Activated CD4-positive, alpha-beta memory T cell treated with anti-CD3 and anti-CD28 coated beads for 36 hours (primary cell): Measurements from ENCODE around the gene RIMS4. TPM values are rescaled to one million over a fixed set of nuclear protein-coding genes. Genes with fewer than 3 reads are reported as not detected.
A peak's percentile ranks its signal among the peaks of the same experiment; 100 is the strongest.

Source experiments
- CTCF ChIA-PET: fragments of 350-600 bp; sonication (Branson Sonifier 250); formaldehyde crosslinking; loops from one replicate; lab custom pipeline; 2021; ENCODE audit warnings: antibody characterized with exemption, inconsistent platforms; lab: Charles Lee
- POLR2A ChIA-PET: fragments of 350-600 bp; sonication (Branson Sonifier 250); formaldehyde crosslinking; loops from one replicate; lab custom pipeline; 2021; ENCODE audit warnings: antibody characterized with exemption; lab: Charles Lee
- DNase-seq: peaks from one replicate; pipeline ENCODE4 v3.0.0-alpha.2; 2020
- H3K27ac Mint-ChIP-seq: one replicate; pipeline ENCODE4 v1.8.0; 2021; ENCODE audit warnings: mixed read lengths
- H3K27me3 Mint-ChIP-seq: one replicate; pipeline ENCODE4 v1.8.0; 2021; ENCODE audit warnings: mixed read lengths
- H3K36me3 Mint-ChIP-seq: one replicate; pipeline ENCODE4 v1.8.0; 2021; ENCODE audit warnings: mixed read lengths
- H3K4me1 Mint-ChIP-seq: one replicate; pipeline ENCODE4 v1.8.0; 2021; ENCODE audit warnings: low read depth, mixed read lengths
- H3K4me3 Mint-ChIP-seq: one replicate; pipeline ENCODE4 v1.8.0; 2021; ENCODE audit warnings: mild to moderate bottlenecking, mixed read lengths
- H3K9me3 Mint-ChIP-seq: one replicate; pipeline ENCODE4 v1.8.0; 2021; ENCODE audit warnings: mixed read lengths
- intact Hi-C: fragments of 100-400 bp; cut with micrococcal nuclease; formaldehyde crosslinking; loops from one replicate; pipeline ENCODE4 v1.15.1; 2023
- total RNA-seq, 2 experiments: library from RNA; stranded (reverse); gene quantifications; one replicate each; pipeline ENCODE4 v1.2.3, GENCODE V29; 2021

RIMS4 gene
- total RNA-seq, 2 experiments from 2014 or later = not detected

- intact Hi-C loops = no loop called here
- Mint-ChIP-seq H3K27ac (no peak overlapping the region), H3K36me3 (no peaks in the 10 kb centered on the region), H3K4me1 (no peaks in the 10 kb centered on the region), H3K27me3 (peaks cover 14% of the 10 kb centered on the region), H3K4me3 (no peak overlapping the region), H3K9me3 (no peaks in the 10 kb centered on the region)
- no peak for DNase-seq
- POLR2A ChIA-PET = no interaction called here
- CTCF ChIA-PET = interaction anchor here (1.0 kb wide), 1 partner anchor 80 kb away, joined by 3 read pairs; no protein-coding TSS in a partner anchor
Measured at GRCh38 chr20:44787299-44787698, 23.0 kb downstream of the RIMS4 start.

- Mint-ChIP-seq H3K9me3 (no peaks in the 10 kb centered on the region), H3K27me3 (peaks cover 11% of the 10 kb centered on the region), H3K36me3 (no peaks in the 10 kb centered on the region), H3K4me1 (no peaks in the 10 kb centered on the region), H3K27ac (no peak overlapping the region), H3K4me3 (no peak overlapping the region)
- DNase-seq = no peak
- ChIA-PET POLR2A (no interaction called here), CTCF (interaction anchor here (0.7 to 1.6 kb wide), 4 partner anchors 9 to 360 kb away, joined by 3 to 5 read pairs (median 3); no protein-coding TSS in a partner anchor)
- intact Hi-C loops = no loop called here
Measured at GRCh38 chr20:44785768-44786167, 24.6 kb downstream of the RIMS4 start.

- POLR2A ChIA-PET = no interaction called here
Measured at GRCh38 chr20:44784688-44785087, 25.7 kb downstream of the RIMS4 start.

GRCh38 chr20:44781791-44782190 is 28.6 kb downstream of the RIMS4 start:
- no peaks in the 10 kb centered on the region for H3K4me1 Mint-ChIP-seq
- no peaks in the 10 kb centered on the region for H3K36me3 Mint-ChIP-seq
- H3K9me3 Mint-ChIP-seq = no peaks in the 10 kb centered on the region
- no peak for DNase-seq
- H3K4me3 Mint-ChIP-seq = no peak overlapping the region
- no peak overlapping the region for H3K27ac Mint-ChIP-seq
- POLR2A ChIA-PET = no interaction called here
- CTCF ChIA-PET = no interaction called here
- H3K27me3 Mint-ChIP-seq = peaks cover 11% of the 10 kb centered on the region
- intact Hi-C loops = no loop called here

More at GRCh38 chr20:44784688-44785087, 25.7 kb downstream of the RIMS4 start:
- CTCF ChIA-PET = interaction anchor here (0.6 kb wide), 2 partner anchors 82 to 121 kb away, joined by 3 read pairs; no protein-coding TSS in a partner anchor
- H3K4me3 Mint-ChIP-seq = no peak overlapping the region
- H3K27me3 Mint-ChIP-seq = peaks cover 14% of the 10 kb centered on the region
- no peaks in the 10 kb centered on the region for H3K36me3 Mint-ChIP-seq
- H3K27ac Mint-ChIP-seq = no peak overlapping the region
- no peaks in the 10 kb centered on the region for H3K4me1 Mint-ChIP-seq
- intact Hi-C loops = no loop called here
- no peak for DNase-seq
- H3K9me3 Mint-ChIP-seq = no peaks in the 10 kb centered on the region

- Mint-ChIP-seq H3K27ac (no peak overlapping the region), H3K4me1 (no peaks in the 10 kb centered on the region), H3K4me3 (no peak overlapping the region), H3K27me3 (peaks cover 11% of the 10 kb centered on the region), H3K9me3 (no peaks in the 10 kb centered on the region), H3K36me3 (no peaks in the 10 kb centered on the region)
- intact Hi-C loops = no loop called here
- CTCF ChIA-PET = no interaction called here
- DNase-seq = no peak
- POLR2A ChIA-PET = no interaction called here
Measured at GRCh38 chr20:44781118-44781517, 29.2 kb downstream of the RIMS4 start.

GRCh38 chr20:44780226-44780625 is 30.1 kb downstream of the RIMS4 start:
- H3K9me3 Mint-ChIP-seq = no peaks in the 10 kb centered on the region
- no peak overlapping the region for H3K4me3 Mint-ChIP-seq
- intact Hi-C loops = no loop called here
- H3K36me3 Mint-ChIP-seq = no peaks in the 10 kb centered on the region
- POLR2A ChIA-PET = no interaction called here
- peak; percentile 55 for DNase-seq
- H3K4me1 Mint-ChIP-seq = no peaks in the 10 kb centered on the region
- no peak overlapping the region for H3K27ac Mint-ChIP-seq
- CTCF ChIA-PET = no interaction called here
- H3K27me3 Mint-ChIP-seq = peaks cover 11% of the 10 kb centered on the region

GRCh38 chr20:44776980-44777379 is 33.4 kb downstream of the RIMS4 start:
- Mint-ChIP-seq H3K27me3 (peaks cover 13% of the 10 kb centered on the region), H3K9me3 (no peaks in the 10 kb centered on the region), H3K27ac (no peak overlapping the region), H3K4me3 (no peak overlapping the region), H3K36me3 (no peaks in the 10 kb centered on the region), H3K4me1 (no peaks in the 10 kb centered on the region)
- ChIA-PET CTCF (interaction anchor here (0.9 to 1.2 kb wide), 4 partner anchors 9 to 335 kb away, joined by 3 to 5 read pairs (median 4); no protein-coding TSS in a partner anchor), POLR2A (no interaction called here)
- peak; percentile 21 for DNase-seq
- intact Hi-C loops = no loop called here

- Mint-ChIP-seq H3K27ac (no peak overlapping the region), H3K27me3 (peaks cover 13% of the 10 kb centered on the region), H3K9me3 (no peaks in the 10 kb centered on the region), H3K36me3 (no peaks in the 10 kb centered on the region), H3K4me1 (no peaks in the 10 kb centered on the region), H3K4me3 (no peak overlapping the region)
- DNase-seq = no peak
- POLR2A ChIA-PET = no interaction called here
- intact Hi-C loops = no loop called here
- CTCF ChIA-PET = no interaction called here
Measured at GRCh38 chr20:44773070-44773829, 37.1 kb downstream of the RIMS4 start.

- H3K4me1 Mint-ChIP-seq = no peaks in the 10 kb centered on the region
- H3K27ac Mint-ChIP-seq = no peak overlapping the region
- no peak for DNase-seq
- no peaks in the 10 kb centered on the region for H3K36me3 Mint-ChIP-seq
- intact Hi-C loops = no loop called here
- CTCF ChIA-PET = no interaction called here
- no peaks in the 10 kb centered on the region for H3K9me3 Mint-ChIP-seq
- peaks cover 13% of the 10 kb centered on the region for H3K27me3 Mint-ChIP-seq
- POLR2A ChIA-PET = no interaction called here
- H3K4me3 Mint-ChIP-seq = no peak overlapping the region
Measured at GRCh38 chr20:44772636-44773035, 37.7 kb downstream of the RIMS4 start.

GRCh38 chr20:44771172-44771535 is 39.2 kb downstream of the RIMS4 start:
- no peaks in the 10 kb centered on the region for H3K4me1 Mint-ChIP-seq
- ChIA-PET POLR2A (no interaction called here), CTCF (interaction anchor here (1.3 kb wide), 1 partner anchor 23 kb away, joined by 5 read pairs; no protein-coding TSS in a partner anchor)
- intact Hi-C loops = no loop called here
- H3K27ac Mint-ChIP-seq = no peak overlapping the region
- peaks cover 9% of the 10 kb centered on the region for H3K27me3 Mint-ChIP-seq
- no peaks in the 10 kb centered on the region for H3K9me3 Mint-ChIP-seq
- DNase-seq = no peak
- H3K36me3 Mint-ChIP-seq = no peaks in the 10 kb centered on the region
- H3K4me3 Mint-ChIP-seq = no peak overlapping the region

- POLR2A ChIA-PET = no interaction called here
- Mint-ChIP-seq H3K27me3 (peaks cover 9% of the 10 kb centered on the region), H3K4me3 (no peak overlapping the region), H3K4me1 (no peaks in the 10 kb centered on the region), H3K27ac (no peak overlapping the region), H3K36me3 (no peaks in the 10 kb centered on the region), H3K9me3 (no peaks in the 10 kb centered on the region)
- CTCF ChIA-PET = interaction anchor here (1.3 kb wide), 1 partner anchor 22 kb away, joined by 5 read pairs; no protein-coding TSS in a partner anchor
- intact Hi-C loops = no loop called here
- DNase-seq = no peak
Measured at GRCh38 chr20:44770484-44771171, 39.7 kb downstream of the RIMS4 start.

GRCh38 chr20:44769481-44769863 is 40.9 kb downstream of the RIMS4 start:
- Mint-ChIP-seq H3K27ac (no peak overlapping the region), H3K4me1 (no peaks in the 10 kb centered on the region), H3K9me3 (no peaks in the 10 kb centered on the region), H3K36me3 (no peaks in the 10 kb centered on the region), H3K27me3 (peaks cover 9% of the 10 kb centered on the region), H3K4me3 (no peak overlapping the region)
- ChIA-PET POLR2A (no interaction called here), CTCF (interaction anchor here (1.0 kb wide), 1 partner anchor 22 kb away, joined by 3 read pairs; no protein-coding TSS in a partner anchor)
- intact Hi-C loops = no loop called here
- DNase-seq = no peak
